GM12864 (cell line): ENCODE data around the gene SMARCD3.

Source experiments
- DNase-seq: peaks from one replicate; pipeline ENCODE4 v3.0.0-alpha.2; 2011; ENCODE audit warnings: low read depth
- H3K4me3 ChIP-seq: 2 replicates; pipeline ENCODE4 v1.5.1; 2011; ENCODE audit warnings: mild to moderate bottlenecking, low read depth, low read length, control low read depth
- TF ChIP-seq, protein P1 (sequence below): IDR thresholded peaks from 2 replicates; pipeline ENCODE4 v1.5.1; 2011; ENCODE audit warnings: low read depth, mild to moderate bottlenecking, moderate library complexity, low read length, control low read depth, inconsistent platforms; ENCODE audit errors: missing control alignments

SMARCD3 gene

DNA sequence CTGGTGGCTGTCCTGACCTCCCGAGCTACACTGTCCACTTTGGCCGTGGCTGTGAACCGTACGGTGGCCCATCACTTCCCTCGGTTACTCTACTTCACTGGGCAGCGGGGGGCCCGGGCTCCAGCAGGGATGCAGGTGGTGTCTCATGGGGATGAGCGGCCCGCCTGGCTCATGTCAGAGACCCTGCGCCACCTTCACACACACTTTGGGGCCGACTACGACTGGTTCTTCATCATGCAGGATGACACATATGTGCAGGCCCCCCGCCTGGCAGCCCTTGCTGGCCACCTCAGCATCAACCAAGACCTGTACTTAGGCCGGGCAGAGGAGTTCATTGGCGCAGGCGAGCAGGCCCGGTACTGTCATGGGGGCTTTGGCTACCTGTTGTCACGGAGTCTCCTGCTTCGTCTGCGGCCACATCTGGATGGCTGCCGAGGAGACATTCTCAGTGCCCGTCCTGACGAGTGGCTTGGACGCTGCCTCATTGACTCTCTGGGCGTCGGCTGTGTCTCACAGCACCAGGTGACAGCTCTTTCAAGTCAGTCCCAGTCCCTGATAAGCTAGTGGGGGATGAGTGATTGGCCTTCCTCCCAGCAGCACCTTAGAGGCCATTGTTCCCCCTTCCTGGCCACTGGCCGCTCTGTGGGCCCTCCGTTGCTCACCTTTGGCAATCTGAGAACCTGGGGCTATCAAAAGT is 13.3 kb downstream of the SMARCD3 start:
- TF ChIP-seq, protein P1, sequence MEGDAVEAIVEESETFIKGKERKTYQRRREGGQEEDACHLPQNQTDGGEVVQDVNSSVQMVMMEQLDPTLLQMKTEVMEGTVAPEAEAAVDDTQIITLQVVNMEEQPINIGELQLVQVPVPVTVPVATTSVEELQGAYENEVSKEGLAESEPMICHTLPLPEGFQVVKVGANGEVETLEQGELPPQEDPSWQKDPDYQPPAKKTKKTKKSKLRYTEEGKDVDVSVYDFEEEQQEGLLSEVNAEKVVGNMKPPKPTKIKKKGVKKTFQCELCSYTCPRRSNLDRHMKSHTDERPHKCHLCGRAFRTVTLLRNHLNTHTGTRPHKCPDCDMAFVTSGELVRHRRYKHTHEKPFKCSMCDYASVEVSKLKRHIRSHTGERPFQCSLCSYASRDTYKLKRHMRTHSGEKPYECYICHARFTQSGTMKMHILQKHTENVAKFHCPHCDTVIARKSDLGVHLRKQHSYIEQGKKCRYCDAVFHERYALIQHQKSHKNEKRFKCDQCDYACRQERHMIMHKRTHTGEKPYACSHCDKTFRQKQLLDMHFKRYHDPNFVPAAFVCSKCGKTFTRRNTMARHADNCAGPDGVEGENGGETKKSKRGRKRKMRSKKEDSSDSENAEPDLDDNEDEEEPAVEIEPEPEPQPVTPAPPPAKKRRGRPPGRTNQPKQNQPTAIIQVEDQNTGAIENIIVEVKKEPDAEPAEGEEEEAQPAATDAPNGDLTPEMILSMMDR = no peak
- no peak for DNase-seq
- H3K4me3 ChIP-seq = no peak overlapping the region

- H3K4me3 ChIP-seq = peak overlapping the region; percentile 92
- no peak for DNase-seq
- TF ChIP-seq, protein P1 = no peak
Measured at GRCh38 chr7:151233804-151234203, 14.7 kb downstream of the SMARCD3 start.

GRCh38 chr7:151232917-151233701 is 15.4 kb downstream of the SMARCD3 start:
- TF ChIP-seq, protein P1 = no peak
- peak overlapping the region; percentile 92 for H3K4me3 ChIP-seq
- DNase-seq = no peak

DNA sequence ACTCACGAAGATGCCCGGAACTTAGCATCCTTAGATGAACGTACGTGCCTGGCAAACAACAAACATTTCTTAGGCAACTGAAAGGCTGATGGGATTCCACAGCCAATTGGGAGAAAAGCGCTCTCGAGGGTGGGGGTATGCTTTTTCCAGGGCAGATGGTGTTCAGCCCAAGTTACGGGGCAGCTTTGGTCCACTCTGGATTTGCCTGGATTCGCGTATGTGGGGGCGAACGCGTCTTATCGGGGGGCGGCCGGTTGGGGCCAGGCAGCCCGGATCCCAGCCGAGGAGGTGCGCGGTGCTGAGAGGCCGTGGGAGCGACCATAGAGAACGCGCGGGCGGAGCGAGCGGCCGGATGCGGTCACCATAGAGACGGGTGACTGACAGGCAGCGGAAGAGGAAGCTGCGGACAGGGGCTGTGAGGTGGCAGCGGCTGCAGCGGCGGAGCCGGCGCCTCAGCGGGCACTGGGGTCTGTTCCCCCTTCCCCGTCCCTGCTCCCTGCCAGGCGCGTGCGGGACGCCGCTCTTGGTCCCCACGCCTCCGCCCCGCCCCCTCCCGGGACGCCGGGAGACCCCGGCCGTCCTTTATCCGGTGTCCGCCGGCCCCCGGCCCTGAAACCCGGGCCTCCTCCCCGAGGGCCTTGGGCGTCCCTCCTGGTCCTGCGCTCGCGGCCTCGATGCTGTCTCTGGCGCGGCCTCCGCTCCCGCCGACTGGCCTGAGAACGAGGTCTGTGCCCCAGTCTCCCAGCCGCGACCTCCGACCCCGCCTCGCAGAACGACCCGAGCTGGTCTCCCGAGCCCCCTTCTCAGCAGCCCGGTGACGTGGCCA is 16.2 kb downstream of the SMARCD3 start, which contains the start of gene CHPF2:
CHPF2 (plus strand) TSS at position 393 of the 826 bp plus-strand sequence. CDS start 1,529 bp downstream, outside the sequence.
- peak; percentile 66 for DNase-seq
- peak within 1 kb of the TSS; percentile 92 for H3K4me3 ChIP-seq
- TF ChIP-seq, protein P1 = no peak

GRCh38 chr7:151231080-151231479 is 17.4 kb downstream of the SMARCD3 start:
- TF ChIP-seq, protein P1 = no peak
- H3K4me3 ChIP-seq = no peak overlapping the region
- no peak for DNase-seq

DNA sequence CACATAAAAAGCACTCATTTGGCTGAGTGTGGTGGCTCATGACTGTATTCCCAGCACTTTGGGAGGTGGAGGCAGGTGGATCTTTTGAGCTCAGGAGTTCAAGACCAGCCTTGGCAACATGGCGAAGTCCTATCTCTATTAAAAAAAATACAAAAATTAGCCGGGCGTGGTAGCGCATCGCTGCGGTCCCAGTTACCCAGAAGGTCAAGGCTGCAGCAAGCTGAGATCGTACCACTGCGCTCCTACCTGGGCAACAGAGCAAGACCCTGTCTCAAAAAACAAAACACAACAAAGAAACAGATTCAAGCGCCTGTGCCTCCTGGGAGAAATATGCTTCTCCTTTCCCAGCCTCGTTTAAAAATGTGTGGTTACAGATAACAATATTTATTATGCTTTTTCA is 19.2 kb downstream of the SMARCD3 start:
- no peak overlapping the region for H3K4me3 ChIP-seq
- DNase-seq = no peak
- TF ChIP-seq, protein P1 = no peak
